NCI-H524 treated with DMSO at 0.1 percent for 48 hours (cell line): ENCODE results near the gene COL8A1.
A peak's percentile ranks its signal among the peaks of the same experiment; 100 is the strongest.
"Not testable (repeated sequence)": the region's sequence is repeated elsewhere in the genome, so short reads cannot be mapped to it uniquely, and the experiment has no call there.

Source experiments
- DNase-seq: peaks from one replicate; lab custom pipeline; 2025; lab: John Stamatoyannopoulos, UW

The COL8A1 gene

GRCh38 chr3:99638167-99638948 is at the start of gene COL8A1:
Gene COL8A1 (plus strand): TSS chr3:99638594. CDS start chr3:99790683, 152,089 bp downstream.
- peak; percentile 27 for DNase-seq

GRCh38 chr3:99589168-99589567 is 49.2 kb upstream of the COL8A1 start:
- DNase-seq, result not testable (repeated sequence)

GRCh38 chr3:99599894-99600293 is 38.5 kb upstream of the COL8A1 start:
- no peak for DNase-seq

- DNase-seq, result no peak
Observed at GRCh38 chr3:99601515-99601914, 36.9 kb upstream of the COL8A1 start.

GRCh38 chr3:99602183-99602582 is 36.2 kb upstream of the COL8A1 start:
- no peak for DNase-seq

DNA sequence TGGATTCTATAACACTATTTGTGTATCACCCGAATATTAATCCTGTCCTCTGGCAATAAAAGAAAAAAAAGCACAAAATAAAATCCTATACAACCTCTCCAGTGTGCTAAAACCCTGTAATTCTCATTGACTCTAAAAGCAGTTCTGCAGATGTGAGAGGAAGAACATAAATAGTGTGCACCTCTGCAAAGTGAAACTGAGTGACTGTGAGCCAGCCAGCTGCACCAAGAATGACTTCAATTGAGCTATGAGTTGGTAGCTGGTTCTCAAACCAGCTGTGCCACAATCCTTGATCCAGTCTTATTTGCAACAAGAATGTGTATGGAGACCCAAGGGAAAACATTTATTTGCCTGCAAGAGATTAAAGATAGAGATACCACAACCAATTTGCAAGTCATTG is 31.2 kb upstream of the COL8A1 start:
- DNase-seq, result no peak

DNA sequence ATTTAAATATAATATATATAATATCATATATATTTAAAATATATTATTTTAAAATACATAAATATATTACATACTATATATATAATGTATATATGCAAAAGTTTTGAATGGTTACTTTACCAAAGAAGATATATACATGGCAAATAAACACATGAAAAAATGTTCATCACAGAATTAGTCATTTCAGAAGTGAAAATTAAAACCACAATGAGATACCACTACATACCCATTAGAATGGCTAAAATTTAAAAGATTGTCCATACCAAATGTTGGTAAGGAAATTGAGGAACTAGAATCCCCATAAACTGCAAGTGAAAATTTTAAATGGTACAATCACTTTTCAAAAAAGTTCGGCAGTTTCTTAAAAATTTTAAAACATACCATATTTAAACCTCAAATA is 23.6 kb upstream of the COL8A1 start:
- DNase-seq, result no peak

GRCh38 chr3:99620077-99620767 is 18.2 kb upstream of the COL8A1 start:
- DNase-seq, result no peak

DNA sequence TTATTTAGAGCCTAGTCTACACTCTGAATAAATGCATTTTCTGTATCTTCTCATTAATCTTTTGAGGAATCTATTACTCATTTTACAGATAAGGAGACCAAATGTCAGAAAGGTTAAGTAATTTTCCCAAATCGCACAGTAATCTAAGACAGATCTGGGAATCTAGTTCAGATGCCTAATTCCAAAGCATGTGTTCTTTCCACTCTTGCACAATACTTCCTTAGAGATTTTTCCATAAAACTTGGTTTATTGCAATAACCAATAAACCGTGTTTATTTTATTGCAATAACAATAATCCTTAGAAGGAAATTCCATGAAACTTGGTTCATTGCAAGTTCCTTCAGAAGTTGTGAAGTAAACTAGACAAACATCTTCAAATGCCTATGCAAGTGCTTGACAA is 17.4 kb upstream of the COL8A1 start:
- no peak for DNase-seq

DNA sequence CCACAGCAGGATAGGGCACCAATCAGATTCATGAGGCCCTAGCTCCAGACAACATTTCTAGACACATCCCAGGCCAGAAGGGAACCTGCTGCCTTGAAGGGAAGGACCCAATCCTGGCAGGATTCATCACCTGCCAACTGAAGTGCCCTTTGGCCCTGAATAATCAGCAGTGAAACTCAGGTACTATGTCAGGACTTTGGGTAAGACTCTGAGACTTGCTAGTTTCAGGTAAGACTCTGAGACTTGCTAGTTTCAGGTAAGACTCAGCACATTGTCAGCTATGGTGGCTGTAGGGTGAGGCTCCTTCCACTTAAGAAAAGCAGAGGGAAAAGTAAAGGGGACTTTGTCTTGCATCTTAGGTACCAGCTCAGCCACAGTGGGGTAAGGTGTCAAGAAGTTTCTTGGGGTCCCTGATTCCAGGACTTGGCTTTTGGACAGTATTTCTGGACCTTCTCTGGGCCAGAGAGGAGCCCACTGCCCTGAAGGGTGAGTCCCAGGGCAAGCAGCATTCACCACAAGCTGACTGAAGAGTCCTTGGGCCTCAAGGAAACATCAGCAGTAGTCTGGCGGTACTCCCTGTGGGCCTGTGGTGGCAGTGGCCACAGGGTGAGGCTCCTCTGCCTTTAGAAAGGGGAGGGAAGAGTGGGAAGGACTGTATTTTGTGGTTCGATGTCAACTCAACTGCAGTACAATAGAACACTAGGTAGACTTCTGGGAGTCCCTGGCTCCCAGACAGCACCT is 13.7 kb upstream of the COL8A1 start:
- no peak for DNase-seq

DNA sequence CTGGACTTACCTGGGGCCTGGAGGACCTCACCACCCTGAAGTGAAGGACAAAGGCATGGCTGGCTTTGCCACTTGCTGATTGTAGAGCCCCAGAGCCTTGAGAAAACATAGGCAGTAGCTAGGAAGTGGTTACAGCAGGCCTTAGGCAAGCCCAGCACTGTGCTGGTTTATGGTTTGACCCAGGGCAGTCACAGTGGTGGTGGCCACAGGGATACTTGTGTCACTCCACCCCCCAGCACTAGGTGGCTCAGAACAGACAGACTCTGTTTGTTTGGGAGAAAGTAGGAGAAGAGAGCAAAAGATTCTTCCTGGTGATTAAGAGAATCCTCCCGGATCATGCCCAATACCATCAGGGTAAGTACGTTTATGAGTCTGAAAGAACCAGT is 13.2 kb upstream of the COL8A1 start:
- DNase-seq, result no peak

GRCh38 chr3:99625643-99626416 is 12.6 kb upstream of the COL8A1 start:
- no peak for DNase-seq

- no peak for DNase-seq
Observed at GRCh38 chr3:99626417-99626788, 12.0 kb upstream of the COL8A1 start.

DNA sequence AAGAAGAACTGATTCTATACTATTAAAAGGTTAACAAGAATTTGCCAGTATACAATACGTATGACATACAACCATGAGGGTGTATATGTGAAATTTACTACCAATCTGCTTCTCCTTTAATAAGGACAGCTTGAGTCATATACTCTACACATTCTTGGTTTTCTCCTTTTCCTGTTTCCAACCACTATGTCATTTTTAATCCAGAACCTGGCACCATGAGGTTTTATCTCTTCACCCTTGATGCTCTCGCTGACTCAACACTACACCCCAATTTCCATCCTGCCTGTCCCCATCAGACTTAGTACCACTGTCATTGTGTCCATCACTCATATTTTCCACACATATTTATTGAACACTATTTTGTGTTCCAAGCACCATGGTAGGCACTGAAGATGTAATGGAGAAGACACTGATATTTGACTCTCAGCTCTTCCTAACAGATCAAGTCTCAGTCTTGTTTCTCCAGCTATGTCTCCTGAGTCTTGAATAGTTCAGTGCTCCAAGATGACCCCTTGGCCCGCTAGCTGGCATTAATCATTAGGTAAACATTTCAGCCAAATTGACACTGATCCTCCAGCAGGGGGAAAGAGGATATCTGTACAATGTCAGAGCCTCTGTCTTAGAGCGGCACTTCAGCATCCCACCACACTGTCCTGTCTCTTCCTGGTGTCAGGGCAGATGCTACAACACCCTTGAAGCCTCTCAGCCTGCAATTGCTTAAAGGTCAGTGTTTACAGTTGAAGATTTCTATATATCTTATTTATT is 11.2 kb upstream of the COL8A1 start:
- no peak for DNase-seq

- no peak for DNase-seq
Observed at GRCh38 chr3:99630815-99631214, 7.6 kb upstream of the COL8A1 start.

DNA sequence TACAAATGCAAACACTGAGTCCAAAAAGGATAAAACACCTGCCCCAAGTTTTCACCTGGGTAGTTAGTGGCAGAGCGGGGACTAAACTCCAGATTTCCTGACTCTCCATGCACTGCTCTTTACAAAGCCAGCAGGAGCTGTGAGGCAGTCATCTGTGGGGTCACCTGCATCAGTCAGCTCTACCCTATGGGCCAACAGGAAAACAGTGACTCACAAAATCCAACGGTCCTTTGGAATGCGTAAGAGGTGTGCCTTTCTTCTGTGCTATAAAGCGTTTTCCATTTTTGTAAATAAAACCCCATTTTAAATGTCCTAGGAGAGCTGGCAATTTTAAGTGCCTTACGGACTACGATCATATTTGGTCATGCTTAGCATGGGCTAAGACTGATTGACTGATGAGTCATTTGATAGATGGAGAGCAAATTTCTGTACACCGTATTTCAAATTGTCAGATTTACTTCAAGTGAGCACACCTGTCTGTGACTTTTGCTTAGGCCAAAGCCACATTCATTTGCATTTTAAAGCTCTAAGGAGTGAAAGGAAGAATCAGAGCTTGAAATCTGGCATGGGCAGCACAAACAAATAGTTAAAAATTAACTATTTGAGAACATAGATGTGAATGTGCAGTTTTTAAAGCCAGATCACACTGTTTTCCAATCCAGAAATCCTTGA is 4.4 kb upstream of the COL8A1 start:
- DNase-seq, result no peak

DNA sequence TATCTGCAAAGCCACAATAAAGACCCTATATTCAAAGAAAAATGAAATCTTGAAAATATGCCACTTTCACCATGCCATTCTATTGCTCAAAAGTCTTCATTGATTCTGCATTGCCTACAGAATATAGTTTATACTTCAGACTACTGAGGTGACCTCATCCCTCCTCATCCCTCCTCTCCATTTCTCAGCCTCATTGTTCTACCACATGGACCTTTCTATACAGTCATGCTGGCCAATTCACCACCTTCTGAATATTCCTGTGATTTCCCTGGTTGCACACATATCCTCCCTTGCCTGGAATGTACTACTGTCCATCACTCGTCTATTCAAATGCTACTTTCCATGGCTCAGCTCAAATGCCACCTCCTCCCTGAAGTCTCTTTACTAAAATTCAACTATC is 3.5 kb upstream of the COL8A1 start:
- no peak for DNase-seq

GRCh38 chr3:99635348-99635747 is 3.0 kb upstream of the COL8A1 start:
- no peak for DNase-seq

GRCh38 chr3:99637016-99637367 is 1.4 kb upstream of the COL8A1 start:
- no peak for DNase-seq

- DNase-seq, result no peak
Observed at GRCh38 chr3:99637368-99638111, 854 bp upstream of the COL8A1 start.
